ENCODE results near the gene PACRG. TPM values are rescaled to one million over a fixed set of nuclear protein-coding genes. Genes with fewer than 3 reads are reported as not detected.

PACRG gene
- total and polyA plus RNA-seq, 10 of the 15 experiments (the other 5 are each of a cell fraction or from before 2014, with no cell fraction given), result not detected

DNA sequence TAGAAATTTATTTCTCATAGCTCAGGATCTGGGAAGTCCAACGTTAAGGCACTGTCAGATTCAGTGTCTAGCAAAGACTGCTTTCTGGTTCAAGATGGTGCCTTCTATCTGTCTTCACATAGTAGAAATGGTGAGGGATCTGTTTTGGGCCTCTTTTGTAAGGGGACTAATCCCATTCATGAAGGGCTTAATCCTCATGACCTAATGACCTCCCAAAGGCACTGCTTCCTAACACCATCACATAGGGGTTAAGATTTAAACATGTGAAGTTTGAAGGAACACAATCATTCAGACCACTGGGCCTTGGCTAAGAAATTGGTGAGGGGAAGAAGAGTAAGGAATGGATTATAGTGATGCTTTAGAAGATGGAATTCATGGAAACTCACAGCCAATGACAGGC, 237.6 kb downstream of the PACRG start (continued):
- TF ChIP-seq, protein P1, sequence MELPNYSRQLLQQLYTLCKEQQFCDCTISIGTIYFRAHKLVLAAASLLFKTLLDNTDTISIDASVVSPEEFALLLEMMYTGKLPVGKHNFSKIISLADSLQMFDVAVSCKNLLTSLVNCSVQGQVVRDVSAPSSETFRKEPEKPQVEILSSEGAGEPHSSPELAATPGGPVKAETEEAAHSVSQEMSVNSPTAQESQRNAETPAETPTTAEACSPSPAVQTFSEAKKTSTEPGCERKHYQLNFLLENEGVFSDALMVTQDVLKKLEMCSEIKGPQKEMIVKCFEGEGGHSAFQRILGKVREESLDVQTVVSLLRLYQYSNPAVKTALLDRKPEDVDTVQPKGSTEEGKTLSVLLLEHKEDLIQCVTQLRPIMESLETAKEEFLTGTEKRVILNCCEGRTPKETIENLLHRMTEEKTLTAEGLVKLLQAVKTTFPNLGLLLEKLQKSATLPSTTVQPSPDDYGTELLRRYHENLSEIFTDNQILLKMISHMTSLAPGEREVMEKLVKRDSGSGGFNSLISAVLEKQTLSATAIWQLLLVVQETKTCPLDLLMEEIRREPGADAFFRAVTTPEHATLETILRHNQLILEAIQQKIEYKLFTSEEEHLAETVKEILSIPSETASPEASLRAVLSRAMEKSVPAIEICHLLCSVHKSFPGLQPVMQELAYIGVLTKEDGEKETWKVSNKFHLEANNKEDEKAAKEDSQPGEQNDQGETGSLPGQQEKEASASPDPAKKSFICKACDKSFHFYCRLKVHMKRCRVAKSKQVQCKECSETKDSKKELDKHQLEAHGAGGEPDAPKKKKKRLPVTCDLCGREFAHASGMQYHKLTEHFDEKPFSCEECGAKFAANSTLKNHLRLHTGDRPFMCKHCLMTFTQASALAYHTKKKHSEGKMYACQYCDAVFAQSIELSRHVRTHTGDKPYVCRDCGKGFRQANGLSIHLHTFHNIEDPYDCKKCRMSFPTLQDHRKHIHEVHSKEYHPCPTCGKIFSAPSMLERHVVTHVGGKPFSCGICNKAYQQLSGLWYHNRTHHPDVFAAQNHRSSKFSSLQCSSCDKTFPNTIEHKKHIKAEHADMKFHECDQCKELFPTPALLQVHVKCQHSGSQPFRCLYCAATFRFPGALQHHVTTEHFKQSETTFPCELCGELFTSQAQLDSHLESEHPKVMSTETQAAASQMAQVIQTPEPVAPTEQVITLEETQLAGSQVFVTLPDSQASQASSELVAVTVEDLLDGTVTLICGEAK (IDR thresholded peaks at IDR 0.05; ENCODE audit: borderline replicate concordance), result no peak
- no peak for TF ChIP-seq MTA2 (IDR thresholded peaks at IDR 0.05; ENCODE audit: low read depth)

DNA sequence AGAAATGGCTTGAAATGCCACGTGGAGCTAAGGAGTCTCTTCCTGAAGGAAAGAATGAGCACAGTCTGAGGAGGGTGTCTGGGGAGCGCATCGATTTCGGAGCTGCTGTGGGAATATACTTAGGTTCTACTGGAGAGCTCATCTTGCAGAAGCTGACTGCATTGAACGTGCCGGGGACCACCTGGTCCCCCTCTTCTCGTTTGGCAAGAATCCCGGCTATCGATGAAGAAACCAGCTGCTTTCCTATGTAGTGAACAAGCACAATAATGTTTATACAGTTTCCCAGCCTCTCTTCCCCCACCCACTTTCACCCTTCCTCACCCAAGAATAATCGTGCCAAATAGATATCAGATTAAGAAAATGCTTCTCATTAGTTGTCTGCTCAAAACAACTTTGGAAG, 242.5 kb downstream of the PACRG start:
- SMC1A ChIA-PET (ENCODE audit: uncharacterized antibody, unreplicated experiment), result no interaction called here

More for the DNA sequence above, 242.5 kb downstream of the PACRG start:
- ChIA-PET RAD21 (ENCODE audit: unreplicated experiment) (no interaction called here), POLR2A (no interaction called here), CTCF (no interaction called here)
- DNase-seq (ENCODE audit: low read depth, low spot score) (no peak), FAIRE-seq (no peak), ATAC-seq (no peak)
- no peaks in the 10 kb centered on the region for H3K9me3 ChIP-seq (replicated peaks; ENCODE audit: control insufficient read depth, insufficient read depth, low read length)
- TF ChIP-seq, protein P2, sequence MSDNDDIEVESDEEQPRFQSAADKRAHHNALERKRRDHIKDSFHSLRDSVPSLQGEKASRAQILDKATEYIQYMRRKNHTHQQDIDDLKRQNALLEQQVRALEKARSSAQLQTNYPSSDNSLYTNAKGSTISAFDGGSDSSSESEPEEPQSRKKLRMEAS (IDR thresholded peaks at IDR 0.05; ENCODE audit: low read depth, low read length), result no peak
- TF ChIP-seq, protein P3, sequence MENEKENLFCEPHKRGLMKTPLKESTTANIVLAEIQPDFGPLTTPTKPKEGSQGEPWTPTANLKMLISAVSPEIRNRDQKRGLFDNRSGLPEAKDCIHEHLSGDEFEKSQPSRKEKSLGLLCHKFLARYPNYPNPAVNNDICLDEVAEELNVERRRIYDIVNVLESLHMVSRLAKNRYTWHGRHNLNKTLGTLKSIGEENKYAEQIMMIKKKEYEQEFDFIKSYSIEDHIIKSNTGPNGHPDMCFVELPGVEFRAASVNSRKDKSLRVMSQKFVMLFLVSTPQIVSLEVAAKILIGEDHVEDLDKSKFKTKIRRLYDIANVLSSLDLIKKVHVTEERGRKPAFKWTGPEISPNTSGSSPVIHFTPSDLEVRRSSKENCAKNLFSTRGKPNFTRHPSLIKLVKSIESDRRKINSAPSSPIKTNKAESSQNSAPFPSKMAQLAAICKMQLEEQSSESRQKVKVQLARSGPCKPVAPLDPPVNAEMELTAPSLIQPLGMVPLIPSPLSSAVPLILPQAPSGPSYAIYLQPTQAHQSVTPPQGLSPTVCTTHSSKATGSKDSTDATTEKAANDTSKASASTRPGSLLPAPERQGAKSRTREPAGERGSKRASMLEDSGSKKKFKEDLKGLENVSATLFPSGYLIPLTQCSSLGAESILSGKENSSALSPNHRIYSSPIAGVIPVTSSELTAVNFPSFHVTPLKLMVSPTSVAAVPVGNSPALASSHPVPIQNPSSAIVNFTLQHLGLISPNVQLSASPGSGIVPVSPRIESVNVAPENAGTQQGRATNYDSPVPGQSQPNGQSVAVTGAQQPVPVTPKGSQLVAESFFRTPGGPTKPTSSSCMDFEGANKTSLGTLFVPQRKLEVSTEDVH (IDR thresholded peaks at IDR 0.05; ENCODE audit: low read depth, partially characterized antibody), result no peak
- TF ChIP-seq, protein P4, sequence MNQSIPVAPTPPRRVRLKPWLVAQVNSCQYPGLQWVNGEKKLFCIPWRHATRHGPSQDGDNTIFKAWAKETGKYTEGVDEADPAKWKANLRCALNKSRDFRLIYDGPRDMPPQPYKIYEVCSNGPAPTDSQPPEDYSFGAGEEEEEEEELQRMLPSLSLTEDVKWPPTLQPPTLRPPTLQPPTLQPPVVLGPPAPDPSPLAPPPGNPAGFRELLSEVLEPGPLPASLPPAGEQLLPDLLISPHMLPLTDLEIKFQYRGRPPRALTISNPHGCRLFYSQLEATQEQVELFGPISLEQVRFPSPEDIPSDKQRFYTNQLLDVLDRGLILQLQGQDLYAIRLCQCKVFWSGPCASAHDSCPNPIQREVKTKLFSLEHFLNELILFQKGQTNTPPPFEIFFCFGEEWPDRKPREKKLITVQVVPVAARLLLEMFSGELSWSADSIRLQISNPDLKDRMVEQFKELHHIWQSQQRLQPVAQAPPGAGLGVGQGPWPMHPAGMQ (IDR thresholded peaks at IDR 0.05; ENCODE audit: borderline replicate concordance), result no peak
- TF ChIP-seq JUND (IDR thresholded peaks at IDR 0.05; ENCODE audit: low read depth, low read length), result no peak
- H3K36me3 ChIP-seq (ENCODE audit: control insufficient read depth in 2 of 2, insufficient read depth in 2 of 2, low read length in 1 of 2), result no peaks in the 10 kb centered on the region
- no peak overlapping the region for H3K4me3 ChIP-seq
- H3K27me3 ChIP-seq (replicated peaks in 1 of 2; ENCODE audit: control insufficient read depth in 2 of 2, insufficient read depth in 2 of 2, low read length in 1 of 2), result no peaks in the 10 kb centered on the region
- no peak overlapping the region for H3K27ac ChIP-seq (ENCODE audit: control insufficient read depth, insufficient read depth)
- H3K4me2 ChIP-seq (ENCODE audit: control insufficient read depth, insufficient read depth), result no peak overlapping the region
- 35% methylated on average over 10 of the region's 10 CpGs for WGBS (ENCODE audit: insufficient coverage, insufficient replicate concordance, low lambda C conversion rate, missing lambda C conversion rate)
- no peaks in the 10 kb centered on the region for H4K20me1 ChIP-seq (ENCODE audit: control insufficient read depth, insufficient read depth)
- in situ Hi-C loops (cut with MboI), result no loop called here
- BruUV-seq (replicated peaks), result no TSS peak
- H3K4me1 ChIP-seq (ENCODE audit: control insufficient read depth, insufficient read depth, low read length), result no peaks in the 10 kb centered on the region
- no peak overlapping the region for H2AFZ ChIP-seq (ENCODE audit: control insufficient read depth, low read depth, low read length)
- no peaks in the 10 kb centered on the region for H3K79me2 ChIP-seq (ENCODE audit: control insufficient read depth, insufficient read depth, low read length)
- no peak overlapping the region for H3K9ac ChIP-seq (ENCODE audit: control insufficient read depth, insufficient read depth, low read length)
- intact Hi-C loops (cut with micrococcal nuclease; ENCODE audit: unreplicated experiment), result no loop called here
